ENCODE measurements around the gene ANXA3.
A peak's percentile ranks its signal among the peaks of the same experiment; 100 is the strongest.
"Not testable (repeated sequence)": the region's sequence is repeated elsewhere in the genome, so short reads cannot be mapped to it uniquely, and the experiment has no call there.

ANXA3 gene

DNA sequence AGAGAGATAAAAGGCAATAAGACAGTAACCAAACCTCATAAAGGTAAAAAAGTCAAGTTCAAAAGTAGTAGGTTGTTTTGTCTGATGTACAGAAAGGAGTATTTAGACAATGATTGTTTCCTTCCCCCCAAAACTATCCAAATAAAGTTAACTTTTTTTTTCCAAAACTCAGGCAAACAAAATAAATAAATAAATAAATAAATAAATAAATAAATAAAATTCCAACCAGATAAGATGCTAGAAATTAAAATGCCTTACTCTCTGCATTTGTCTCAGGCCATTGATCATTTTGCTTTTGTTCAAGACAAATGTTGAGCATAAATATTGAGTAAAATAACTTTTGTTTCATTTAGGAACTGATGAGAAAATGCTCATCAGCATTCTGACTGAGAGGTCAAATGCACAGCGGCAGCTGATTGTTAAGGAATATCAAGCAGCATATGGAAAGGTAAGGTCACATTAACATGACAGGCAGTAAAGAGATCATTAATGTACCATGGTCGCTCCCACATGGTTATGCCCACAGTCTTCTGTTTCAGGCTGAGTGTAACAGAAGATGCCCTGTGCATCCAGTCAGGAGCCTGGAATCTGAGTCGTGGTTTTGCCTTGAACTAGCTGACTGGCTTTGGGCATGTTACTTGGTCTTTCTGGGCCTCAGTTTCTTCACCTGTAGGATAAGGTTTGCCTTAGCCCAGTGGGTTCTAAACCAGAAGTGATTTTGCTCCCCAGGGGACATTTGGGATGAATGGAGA lies 27.3 kb downstream of the ANXA3 start:
- no peak for DNase-seq

DNA sequence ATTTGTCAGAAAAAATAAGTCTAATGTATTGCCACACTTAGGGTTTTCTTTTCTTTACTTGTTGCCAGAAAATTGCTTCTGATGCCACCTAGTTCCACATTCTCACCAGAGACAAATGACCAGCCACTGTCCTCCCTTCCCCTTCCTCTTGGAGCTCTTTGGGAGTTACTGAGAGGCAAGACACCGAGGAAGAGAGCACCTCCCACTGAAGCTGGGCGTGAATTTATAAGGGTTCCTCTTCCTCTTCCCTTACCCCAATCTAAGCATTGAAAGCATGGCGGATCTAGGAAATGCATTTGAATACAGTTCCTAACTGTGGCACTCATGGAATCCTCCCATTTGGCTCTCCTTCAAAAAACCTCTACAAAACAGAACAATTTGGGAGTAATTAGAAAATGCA lies 30.0 kb downstream of the ANXA3 start:
- DNase-seq = peak; percentile 83 to 90 (median 86)

DNA sequence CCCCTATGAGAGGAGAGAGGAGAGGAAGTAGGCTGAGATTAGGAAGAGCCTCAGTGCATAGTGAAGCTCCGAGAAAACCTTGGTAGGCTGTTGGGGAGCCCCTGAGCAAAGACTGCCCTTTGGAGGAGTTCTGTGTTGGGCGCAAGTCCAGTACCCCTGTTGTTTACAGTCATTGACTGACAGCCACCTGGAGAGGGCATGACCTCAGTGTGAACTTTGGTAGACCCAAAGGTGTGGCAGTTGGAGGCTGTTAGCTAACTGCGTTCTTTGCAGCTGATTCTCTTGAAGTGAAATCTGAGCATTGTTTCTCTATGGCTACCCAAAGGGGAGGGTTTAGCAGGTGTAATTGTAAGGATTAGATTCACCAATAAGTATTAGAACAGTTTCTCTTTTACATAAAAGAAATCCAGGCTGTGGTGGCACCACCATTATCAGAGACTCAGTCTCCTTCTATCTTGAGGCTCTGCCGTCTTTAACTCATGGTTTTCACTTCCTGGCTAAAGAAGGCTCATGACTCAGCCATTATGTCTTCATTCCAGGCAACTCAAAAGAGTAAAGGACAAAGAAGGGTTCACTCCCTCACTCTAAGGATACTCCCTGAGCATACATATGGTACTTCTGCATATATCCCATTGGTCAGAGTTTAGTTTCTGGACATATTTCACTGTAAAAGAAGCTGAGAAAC lies 33.4 kb downstream of the ANXA3 start:
- DNase-seq = peak in 2 of 4 experiments; percentile 14 to 21

DNA sequence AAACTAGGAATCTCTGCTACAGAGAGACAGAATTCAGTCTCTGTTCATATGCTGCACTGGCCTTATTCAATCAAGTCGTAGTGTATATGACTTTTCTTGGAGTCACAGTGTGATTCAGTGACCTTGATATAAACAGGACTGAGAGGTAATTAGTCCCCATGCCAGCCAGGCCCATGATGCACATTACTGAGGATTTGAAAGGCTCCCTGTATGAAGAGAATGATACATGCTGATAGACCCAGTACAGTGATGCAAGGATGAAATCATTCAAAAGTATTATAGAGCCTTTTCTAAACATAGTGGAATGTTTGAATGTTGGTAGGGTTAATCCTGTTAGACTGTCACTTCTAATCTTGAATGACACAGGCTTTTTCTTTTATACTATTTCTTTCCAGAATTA lies 34.1 kb downstream of the ANXA3 start:
- no peak for DNase-seq

DNA sequence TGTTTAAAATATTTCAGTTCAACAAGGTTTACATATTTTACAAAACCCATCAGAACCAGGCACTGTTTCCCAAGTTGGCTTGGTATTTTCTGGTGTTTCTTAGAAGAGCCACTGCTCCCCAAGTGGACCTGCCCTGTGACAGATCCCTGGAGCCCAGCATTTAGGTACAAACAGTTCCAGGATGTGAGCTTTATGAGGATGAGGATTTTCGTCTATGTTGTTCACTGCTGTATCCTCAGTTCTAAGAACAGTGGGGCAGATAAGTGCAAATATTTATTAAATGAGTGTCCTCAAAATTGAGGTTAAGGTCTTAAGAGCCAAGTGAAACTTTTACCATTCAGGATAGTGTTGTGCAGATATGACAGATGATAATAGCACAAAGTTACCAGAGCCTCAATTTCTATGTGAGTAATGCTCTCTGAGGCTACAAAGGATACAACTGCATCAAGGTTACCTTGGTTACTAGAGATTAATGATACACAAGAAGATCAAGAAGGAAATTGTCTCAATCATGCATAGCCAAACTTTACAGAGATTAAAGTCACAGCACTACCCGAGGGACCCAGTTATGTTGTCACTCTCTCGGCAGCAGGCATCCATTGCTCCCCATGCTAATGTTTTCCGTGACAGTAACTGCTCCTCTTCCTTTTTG lies 37.5 kb downstream of the ANXA3 start:
- no peak for DNase-seq

DNA sequence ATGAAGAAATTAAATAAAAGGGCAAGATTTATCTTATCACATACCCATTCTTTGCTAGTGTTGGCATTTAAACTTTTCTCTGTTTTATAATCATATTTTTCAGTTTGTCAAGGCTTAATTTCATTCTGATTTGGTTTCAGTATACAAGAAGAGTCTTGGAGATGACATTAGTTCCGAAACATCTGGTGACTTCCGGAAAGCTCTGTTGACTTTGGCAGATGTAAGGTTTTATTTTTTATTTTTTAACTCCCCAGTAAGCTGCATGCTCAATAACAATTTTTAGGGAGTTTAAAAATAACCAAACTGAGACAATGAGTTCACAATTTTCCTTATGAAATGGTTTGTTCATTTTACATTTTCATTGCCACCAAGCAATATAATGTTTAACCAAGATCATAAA lies 39.8 kb downstream of the ANXA3 start:
- DNase-seq = no peak

DNA sequence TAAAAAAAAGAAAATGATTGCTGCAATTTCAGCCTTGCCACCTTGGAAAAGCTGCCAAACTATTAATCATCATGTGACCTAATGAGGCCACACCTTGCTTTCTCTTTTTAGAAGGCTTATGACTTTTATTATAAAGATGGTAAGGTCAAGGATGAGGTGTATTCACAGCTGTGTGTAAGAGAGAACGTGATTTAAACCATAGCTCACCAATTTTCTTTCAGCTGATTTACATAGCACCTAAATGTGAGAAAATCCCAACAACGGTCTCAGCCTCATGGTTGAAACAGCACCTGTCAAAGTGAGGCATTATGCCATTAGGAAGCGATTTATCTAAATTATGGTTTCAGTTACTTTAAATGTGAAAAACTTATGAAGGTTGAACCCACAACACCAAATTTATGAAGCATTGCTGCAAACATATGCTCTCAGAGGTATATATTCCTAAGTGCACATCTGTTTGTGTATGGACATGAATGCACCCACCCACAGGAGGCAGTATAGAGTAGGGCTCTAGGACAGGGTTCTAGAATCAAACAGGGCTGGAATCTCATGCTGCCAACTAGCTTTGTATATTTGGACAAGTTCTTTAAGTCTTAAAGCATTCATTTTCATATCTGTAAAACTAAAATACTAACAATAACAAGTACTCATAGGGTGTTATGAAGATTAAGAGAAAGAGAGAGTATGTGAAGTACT lies 40.7 kb downstream of the ANXA3 start:
- DNase-seq = peak in 3 of 4 experiments; percentile 27 to 56 (median 49)

DNA sequence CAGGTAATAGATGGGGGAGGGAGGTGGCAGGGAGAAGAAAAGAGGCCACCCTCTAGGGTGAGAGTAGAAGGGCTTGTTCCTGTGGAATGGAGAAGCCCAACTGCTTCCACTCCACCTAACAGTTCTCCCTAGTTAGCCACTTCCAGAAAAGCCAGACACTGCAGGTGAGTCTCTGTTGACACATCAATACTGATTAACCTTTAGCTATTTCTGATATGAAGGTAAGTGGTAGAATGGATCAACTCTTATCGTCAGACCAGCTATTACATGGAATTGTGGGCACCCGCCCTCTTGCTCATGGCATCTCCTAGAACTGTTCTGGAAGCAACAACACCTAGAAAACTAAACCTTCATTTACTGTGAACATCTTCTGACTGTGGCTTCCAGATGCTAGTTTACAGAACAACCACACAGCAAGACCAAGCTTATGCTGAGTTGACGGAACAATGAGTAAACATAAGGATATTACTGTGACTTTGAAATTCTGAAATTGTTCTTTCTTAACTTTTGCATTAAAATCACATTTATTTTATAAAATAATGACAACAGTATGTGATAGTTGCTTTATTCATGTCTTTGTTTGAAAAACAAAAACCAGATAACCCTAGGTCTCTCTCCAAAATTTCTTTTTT lies 44.7 kb downstream of the ANXA3 start:
- DNase-seq = no peak

DNA sequence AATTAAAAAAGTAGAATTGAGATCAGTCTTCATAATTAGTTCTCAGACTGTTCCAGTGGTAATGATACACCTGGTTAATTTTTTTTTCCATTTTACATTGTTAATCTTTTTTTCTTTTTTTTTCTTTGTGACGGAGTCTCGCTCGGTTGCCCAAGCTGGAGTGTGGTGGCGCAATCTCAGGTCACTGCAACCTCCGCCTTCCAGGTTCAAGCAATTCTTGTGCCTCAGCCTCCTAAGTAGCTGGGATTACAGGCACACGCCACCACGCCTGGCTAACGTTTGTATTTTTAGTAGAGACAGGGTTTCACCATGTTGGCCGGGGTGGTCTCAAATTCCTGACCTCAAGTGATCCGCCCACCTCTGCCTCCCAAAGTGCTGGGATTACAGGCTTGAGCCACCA lies 46.9 kb downstream of the ANXA3 start:
- not testable (repeated sequence) for DNase-seq

DNA sequence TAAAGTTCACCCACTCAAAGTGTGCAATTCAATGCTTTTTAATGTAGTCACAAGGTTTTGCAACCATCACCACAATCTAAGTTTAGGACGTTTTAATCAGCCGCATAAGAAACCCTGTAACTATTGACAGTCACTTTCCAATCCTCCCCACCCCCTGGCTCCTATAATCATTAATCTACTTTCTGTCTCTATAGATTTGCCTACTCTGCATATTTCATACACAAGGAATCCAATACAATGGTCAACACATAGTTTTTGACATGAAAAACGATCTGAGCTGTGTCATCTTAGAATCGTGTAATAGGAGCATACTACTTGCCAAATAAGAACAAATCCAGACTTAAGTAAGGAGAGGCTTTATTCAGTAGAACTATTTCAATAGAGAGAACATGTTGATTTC lies 47.6 kb downstream of the ANXA3 start:
- no peak for DNase-seq

DNA sequence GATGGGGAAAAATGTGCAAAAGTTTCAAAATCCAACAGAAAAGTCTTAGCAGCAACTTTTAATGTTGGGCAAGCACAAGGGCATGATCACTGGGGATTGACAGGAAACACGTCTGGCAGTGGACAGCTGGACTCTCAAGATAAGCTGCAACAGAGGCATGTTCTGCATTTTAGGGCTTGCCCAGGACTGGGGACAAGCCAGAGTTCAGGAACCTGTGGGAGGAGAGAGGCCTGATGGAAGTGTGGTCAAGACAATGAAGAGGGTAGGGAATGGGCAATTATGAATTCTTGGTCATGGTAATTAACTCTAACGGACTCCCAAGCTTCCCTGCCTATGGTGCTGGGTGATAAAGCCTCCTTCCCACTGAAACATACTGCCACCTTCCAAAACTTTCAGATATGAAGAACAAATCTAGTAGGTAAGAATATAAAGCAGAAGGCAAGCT lies 48.4 kb downstream of the ANXA3 start:
- DNase-seq = peak; percentile 56 to 71 (median 64)

DNA sequence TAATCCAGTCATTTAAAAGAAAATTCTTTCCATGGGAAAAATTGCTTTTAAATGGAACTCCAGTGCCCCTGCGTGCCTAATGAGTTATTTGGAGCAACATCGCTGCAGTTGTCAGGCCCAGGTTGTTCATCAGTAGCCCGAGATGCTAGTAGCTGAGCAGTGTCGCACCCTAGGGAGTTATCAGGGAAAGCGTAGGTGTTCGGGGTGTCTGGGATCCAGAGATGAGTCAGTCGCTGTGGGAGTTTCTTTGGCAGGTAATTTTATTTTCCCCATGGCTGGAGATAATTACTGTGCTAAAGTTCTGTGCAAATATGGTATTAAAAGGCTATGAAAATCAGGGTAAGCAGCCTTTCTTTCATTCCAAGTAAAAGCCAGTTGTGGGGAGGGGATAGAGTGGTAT lies 49.4 kb downstream of the ANXA3 start:
- no peak for DNase-seq

DNA sequence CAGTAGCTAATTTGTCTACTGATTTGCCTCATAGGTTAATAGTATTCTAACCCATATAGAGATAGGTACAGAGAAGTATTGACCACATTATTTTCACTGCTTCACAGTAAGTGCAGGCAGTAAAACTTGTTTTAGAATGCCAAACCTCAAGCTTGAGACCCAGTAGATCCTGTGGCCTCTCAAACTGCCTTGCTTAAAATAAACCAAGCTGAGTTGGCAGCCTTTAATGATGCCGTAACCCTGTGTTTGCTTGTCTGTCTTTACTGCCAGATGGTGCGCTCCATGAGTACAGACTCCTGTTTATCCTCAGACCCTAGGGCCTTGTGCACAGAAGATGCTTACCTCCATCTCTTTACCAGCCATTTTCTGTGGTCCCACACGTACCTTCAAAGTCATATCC lies 50.8 kb downstream of the ANXA3 start:
- no peak for DNase-seq

DNA sequence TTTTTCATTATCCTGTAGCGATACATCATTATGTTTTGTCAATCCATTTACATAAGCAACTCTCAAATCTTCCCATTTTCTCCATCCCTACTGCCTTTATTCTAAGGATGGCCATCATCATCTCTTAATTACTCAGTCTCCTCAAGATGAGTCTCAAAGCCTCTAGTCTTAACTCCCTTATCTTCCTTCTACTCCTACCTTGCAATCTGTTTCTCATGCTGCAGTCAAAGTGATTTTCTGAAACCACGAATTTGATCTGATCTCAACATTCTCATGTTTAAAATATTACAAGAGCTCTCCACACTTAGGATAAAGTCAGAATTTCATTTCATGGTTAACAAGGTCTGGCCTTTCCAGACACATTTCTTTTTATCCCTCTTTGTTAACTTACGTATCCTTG lies 51.8 kb downstream of the ANXA3 start:
- no peak for DNase-seq

DNA sequence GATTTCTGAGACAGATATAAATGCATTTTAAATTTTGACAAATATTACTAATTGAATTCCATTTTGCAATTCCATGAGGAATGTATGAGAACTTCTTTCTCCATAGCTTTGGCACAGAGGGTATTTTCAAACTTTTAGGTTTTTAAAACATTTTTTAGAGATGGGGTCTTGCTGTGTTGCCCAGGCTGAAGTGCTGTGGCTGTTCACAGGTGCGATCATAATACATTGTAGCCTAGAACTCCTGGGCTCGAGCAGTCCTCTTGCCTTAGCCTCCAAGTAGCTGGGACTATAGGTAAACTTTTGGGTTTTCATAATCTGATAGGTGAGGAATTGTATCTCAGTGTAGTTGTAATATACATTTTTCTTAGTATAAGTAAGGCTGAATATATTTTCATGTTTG lies 53.4 kb downstream of the ANXA3 start:
- DNase-seq = no peak

DNA sequence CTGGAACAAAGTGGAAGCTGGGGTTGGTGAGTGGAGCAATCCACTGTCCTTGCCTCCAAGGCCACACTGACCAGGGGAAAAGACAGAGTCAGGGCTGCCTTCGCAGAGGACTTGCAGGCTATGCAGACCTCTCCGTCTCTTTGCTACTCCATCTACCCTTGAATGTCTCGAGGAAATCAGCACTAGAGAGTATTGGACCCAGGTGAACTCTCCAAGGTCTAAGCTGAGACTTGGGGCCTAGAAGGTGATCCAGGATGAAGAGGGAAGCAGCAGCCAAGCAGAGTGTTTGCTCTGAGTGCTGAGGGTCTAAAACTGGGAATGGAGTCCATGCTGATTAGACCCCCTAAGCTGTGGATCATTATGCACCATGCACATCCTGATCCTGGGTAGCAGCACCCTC lies 54.5 kb downstream of the ANXA3 start:
- DNase-seq = no peak

DNA sequence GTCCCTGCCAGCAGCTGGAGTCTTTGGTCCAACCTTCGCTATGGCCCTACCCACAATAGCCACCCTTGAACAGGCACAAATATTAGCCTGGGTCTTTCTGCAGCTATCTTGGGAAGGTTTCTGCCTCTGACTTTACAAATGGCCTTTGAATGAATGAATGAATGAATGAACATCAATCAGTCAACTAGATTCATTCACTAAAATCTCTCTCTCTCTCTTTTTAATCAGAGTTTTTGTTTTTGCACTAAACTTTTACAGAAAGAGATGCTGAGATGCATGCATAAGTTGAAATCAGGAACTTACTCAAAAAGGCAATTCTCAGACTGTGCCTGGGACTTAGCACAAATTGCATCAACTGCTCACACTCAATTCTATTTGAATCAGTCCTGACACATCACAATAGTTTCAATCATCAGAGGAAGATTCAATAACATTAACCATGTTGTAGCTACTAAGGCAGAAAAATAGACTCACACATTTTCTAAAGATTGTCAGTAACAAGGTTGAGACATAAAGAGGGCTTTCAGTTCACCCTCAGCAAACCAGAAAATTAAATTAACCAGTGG lies 55.0 kb downstream of the ANXA3 start:
- DNase-seq = no peak

DNA sequence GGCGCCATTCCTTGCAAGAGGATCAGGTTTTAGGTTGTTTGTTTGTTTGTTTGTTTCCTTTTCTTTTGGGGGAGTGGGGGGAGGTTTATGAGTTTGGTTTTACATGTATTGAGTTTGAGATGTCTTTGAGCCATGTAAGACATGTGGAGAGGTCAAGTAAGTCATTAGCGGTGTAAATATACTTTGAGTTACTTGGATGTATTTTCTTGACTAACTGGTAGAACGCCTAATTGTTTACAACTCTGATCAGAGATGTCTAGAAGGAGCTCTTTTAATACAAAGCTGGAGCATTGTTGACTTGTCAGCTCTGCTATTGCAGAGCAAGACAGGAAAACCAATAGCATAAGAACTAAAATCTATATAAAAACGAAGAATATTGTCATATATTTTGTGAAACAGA lies 57.1 kb downstream of the ANXA3 start:
- DNase-seq = no peak

DNA sequence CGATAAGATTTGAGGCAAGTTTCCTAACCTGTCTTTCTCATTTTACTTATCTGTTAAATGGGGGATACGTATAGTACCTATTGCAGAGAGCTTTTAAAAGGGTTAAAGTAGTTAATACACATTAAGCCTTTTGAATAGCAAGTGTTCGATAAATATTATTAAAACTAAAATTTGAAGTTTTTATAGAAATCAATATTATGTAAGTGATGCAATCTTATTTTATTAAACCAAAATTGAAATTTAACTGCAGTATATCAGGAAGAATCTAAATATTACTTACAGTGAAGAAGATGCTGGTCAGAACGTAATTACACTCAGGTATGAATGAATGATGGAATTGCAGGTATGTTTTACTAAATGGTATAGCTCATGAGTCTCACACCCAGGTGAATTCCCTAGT lies 58.0 kb downstream of the ANXA3 start:
- no peak for DNase-seq

DNA sequence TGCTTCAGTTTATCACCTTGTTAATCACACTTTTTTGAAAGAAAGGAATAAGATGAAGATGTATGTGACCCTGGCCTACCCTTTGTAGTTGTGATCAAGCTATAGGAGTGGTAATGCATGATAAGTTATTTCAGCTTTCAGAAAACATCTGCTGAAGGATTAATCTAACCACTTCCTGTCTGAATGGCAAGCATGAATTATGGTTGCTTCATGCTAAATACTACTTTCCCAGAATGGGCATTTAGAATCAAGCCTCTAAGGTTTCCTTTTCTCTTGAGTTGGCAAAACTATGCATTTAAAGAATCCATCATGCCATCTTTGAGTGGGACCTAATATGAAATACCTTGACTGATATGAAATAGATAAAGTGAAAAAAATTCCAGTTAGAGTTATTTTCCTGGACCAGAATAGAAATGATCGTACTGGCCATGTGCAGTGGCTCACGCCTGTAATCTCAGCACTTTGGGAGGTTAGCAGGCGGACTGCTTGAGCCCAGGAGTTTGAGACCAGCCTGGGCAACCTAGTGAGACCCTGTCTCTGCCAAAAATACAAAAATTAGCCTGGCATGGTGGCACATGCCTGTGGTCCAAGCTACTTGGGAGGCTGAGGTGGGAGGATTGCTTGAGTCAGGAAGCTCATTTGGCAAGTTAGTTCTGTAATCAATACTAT lies 59.1 kb downstream of the ANXA3 start:
- DNase-seq = peak in 2 of 4 experiments; percentile 49 to 58

DNA sequence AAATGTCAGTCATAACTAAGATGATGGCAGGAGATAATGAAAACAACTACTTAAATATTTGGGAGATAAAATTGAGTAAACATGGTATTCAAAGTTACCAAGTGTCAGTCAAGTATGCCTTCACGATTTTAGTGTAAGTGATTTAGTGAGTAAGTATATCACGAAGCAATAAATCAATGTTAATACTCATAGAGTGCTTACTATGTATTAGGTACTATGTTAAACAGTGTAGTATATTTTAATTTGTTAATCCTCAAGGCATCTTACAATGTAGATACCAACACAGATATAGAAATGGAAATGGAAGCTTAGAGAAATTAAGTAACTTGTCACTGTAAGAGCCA lies 59.6 kb downstream of the ANXA3 start:
- DNase-seq = no peak
